COLO668 (cell line): ENCODE data around the gene DAAM2.

Source experiments
- DNase-seq: peaks from one replicate; lab custom pipeline; 2025; ENCODE audit not compliant: unreplicated experiment; lab: John Stamatoyannopoulos, UW

The DAAM2 gene

GRCh38 chr6:39904946-39905639 is 112.9 kb downstream of the DAAM2 start:
- no peak for DNase-seq

- no peak for DNase-seq
Measured at GRCh38 chr6:39905640-39905975, 113.4 kb downstream of the DAAM2 start.

- no peak for DNase-seq
Measured at GRCh38 chr6:39906318-39906761, 114.2 kb downstream of the DAAM2 start.

- no peak for DNase-seq
Measured at GRCh38 chr6:39907871-39908575, 115.8 kb downstream of the DAAM2 start.

GRCh38 chr6:39908838-39909583 is 116.8 kb downstream of the DAAM2 start:
- DNase-seq = no peak

- no peak for DNase-seq
Measured at GRCh38 chr6:39909701-39910100, 117.5 kb downstream of the DAAM2 start.

- DNase-seq = no peak
Measured at GRCh38 chr6:39910164-39910563, 118.0 kb downstream of the DAAM2 start.

- DNase-seq = no peak
Measured at GRCh38 chr6:39910744-39911143, 118.6 kb downstream of the DAAM2 start.

GRCh38 chr6:39911513-39912125 is 119.4 kb downstream of the DAAM2 start:
- DNase-seq = no peak

- DNase-seq = no peak
Measured at GRCh38 chr6:39912446-39912845, 120.3 kb downstream of the DAAM2 start.

- DNase-seq = no peak
Measured at GRCh38 chr6:39913391-39913916, 121.3 kb downstream of the DAAM2 start.

- DNase-seq = no peak
Measured at GRCh38 chr6:39914239-39914638, 122.1 kb downstream of the DAAM2 start.

GRCh38 chr6:39915866-39916265 is 123.7 kb downstream of the DAAM2 start:
- no peak for DNase-seq

- DNase-seq = no peak
Measured at GRCh38 chr6:39917329-39917728, 125.2 kb downstream of the DAAM2 start.

GRCh38 chr6:39917981-39918380 is 125.8 kb downstream of the DAAM2 start:
- DNase-seq = no peak

- no peak for DNase-seq
Measured at GRCh38 chr6:39918831-39919230, 126.7 kb downstream of the DAAM2 start.

- no peak for DNase-seq
Measured at GRCh38 chr6:39920157-39920556, 128.0 kb downstream of the DAAM2 start.

GRCh38 chr6:39922821-39923220 is 130.6 kb downstream of the DAAM2 start:
- no peak for DNase-seq

GRCh38 chr6:39923394-39923793 is 131.2 kb downstream of the DAAM2 start:
- no peak for DNase-seq

GRCh38 chr6:39923861-39924260 is 131.7 kb downstream of the DAAM2 start:
- DNase-seq = no peak

GRCh38 chr6:39924283-39924682 is 132.1 kb downstream of the DAAM2 start:
- DNase-seq = no peak
